Immature natural killer cell (primary cell): ENCODE data around the gene ZDHHC14. TPM values are rescaled to one million over a fixed set of nuclear protein-coding genes. Genes with fewer than 3 reads are reported as not detected.
"Not testable (repeated sequence)": the region's sequence is repeated elsewhere in the genome, so short reads cannot be mapped to it uniquely, and the experiment has no call there.

ENCODE experiments used
- DNase-seq, 3 donors: peaks; one replicate each; pipeline ENCODE4 v3.0.0; 2022; ENCODE audit warnings: mixed read lengths in 1 of 3
- H3K27ac Mint-ChIP-seq, 6 donors: one replicate each; pipeline ENCODE4 v1.8.0; 2020; ENCODE audit warnings: mixed read lengths in 6 of 6, mild to moderate bottlenecking in 5 of 6, inconsistent platforms in 4 of 6, moderate library complexity in 3 of 6
- H3K27me3 Mint-ChIP-seq, 3 donors: one replicate each; pipeline ENCODE4 v1.8.0; 2020 to 2021; ENCODE audit warnings: low read depth in 3 of 3, mild to moderate bottlenecking in 3 of 3, mixed read lengths in 3 of 3, moderate library complexity in 3 of 3, inconsistent platforms in 1 of 3
- H3K36me3 Mint-ChIP-seq, 3 donors: one replicate each; pipeline ENCODE4 v1.8.0; 2020; ENCODE audit warnings: mixed read lengths in 3 of 3, inconsistent platforms in 2 of 3, mild to moderate bottlenecking in 2 of 3
- H3K4me1 Mint-ChIP-seq, 2 donors: one replicate each; pipeline ENCODE4 v1.8.0; 2020; ENCODE audit warnings: inconsistent platforms in 2 of 2, mild to moderate bottlenecking in 2 of 2, mixed read lengths in 2 of 2, moderate library complexity in 1 of 2
- H3K4me3 Mint-ChIP-seq, 5 donors: one replicate each; pipeline ENCODE4 v1.8.0; 2020; ENCODE audit warnings: mild to moderate bottlenecking in 5 of 5, mixed read lengths in 5 of 5, inconsistent platforms in 3 of 5, moderate library complexity in 3 of 5
- H3K9me3 Mint-ChIP-seq, 6 donors: one replicate each; pipeline ENCODE4 v1.8.0; 2020; ENCODE audit warnings: mild to moderate bottlenecking in 6 of 6, mixed read lengths in 6 of 6, inconsistent platforms in 4 of 6, moderate library complexity in 3 of 6
- polyA plus RNA-seq, 3 donors: library from polyadenylated mRNA; unstranded; fragments of 300-500 nt; fragmentation: Illumina TruSeq; gene quantifications; one replicate each; pipeline ENCODE4 v1.2.3, GENCODE V29; 2021

ZDHHC14 gene
- polyA plus RNA-seq, 3 donors from 2014 or later, result 3.1 to 4.2 (median 3.4) TPM

- H3K9me3 Mint-ChIP-seq, result no peaks in the 10 kb centered on the region
- H3K27me3 Mint-ChIP-seq, result peaks cover 4 to 10% (median 10%) of the 10 kb centered on the region in 3 donors
- DNase-seq, result no peak
- H3K36me3 Mint-ChIP-seq, result no peaks in the 10 kb centered on the region
- H3K4me1 Mint-ChIP-seq, result peaks cover 0 to 2% of the 10 kb centered on the region in 2 donors
- no peak overlapping the region for H3K4me3 Mint-ChIP-seq
- H3K27ac Mint-ChIP-seq, result no peak overlapping the region
Measured at GRCh38 chr6:157368359-157369049, 12.5 kb upstream of the ZDHHC14 start.

GRCh38 chr6:157370755-157371154, 10.2 kb upstream of the ZDHHC14 start:
- Mint-ChIP-seq H3K27me3 (peaks cover 4 to 10% (median 7%) of the 10 kb centered on the region in 3 donors), H3K9me3 (no peaks in the 10 kb centered on the region), H3K27ac (no peak overlapping the region), H3K4me1 (peaks cover 0 to 2% of the 10 kb centered on the region in 2 donors), H3K4me3 (no peak overlapping the region), H3K36me3 (no peaks in the 10 kb centered on the region)
- DNase-seq, result no peak

DNA sequence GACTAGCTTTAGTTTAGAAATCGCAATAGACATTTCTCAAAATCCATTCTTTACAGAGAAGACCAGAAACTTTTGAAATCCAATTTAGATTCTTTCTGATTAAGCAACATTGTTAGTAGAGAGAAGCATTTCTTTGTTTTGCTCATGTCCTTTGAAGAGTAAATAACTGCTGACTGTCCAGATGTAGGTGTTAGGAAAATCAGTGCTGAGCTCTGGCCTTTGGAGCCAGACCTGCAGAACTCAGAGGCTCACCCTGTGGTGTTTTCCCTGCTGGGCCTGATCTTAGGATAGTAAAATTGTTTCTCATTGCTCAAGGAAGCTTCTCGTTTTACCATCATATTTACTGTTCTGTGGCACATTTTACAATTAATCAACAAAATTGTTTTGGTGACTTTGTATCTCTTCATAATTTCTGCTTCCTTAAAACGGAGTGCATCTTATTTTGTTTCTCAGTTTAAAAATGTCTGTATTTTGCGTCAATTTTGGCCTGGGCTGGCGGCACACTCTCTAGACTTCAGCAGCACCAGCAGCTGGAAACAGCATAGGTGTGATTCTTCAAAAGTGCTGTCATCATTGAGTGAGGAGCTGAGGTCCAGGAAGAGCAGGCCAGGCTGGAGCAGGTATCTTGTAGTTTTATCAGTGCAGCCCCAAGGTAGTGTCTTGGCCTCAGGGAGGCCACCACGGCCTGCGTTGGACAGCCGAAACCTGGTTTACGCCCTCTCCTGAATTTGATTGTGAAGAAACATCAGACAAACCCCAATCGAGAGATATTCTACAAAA, 8.3 kb upstream of the ZDHHC14 start:
- no peak for DNase-seq
- H3K4me3 Mint-ChIP-seq, result no peak overlapping the region
- no peaks in the 10 kb centered on the region for H3K36me3 Mint-ChIP-seq
- H3K4me1 Mint-ChIP-seq, result peaks cover 0 to 2% of the 10 kb centered on the region in 2 donors
- peaks cover 3 to 10% (median 4%) of the 10 kb centered on the region in 3 donors for H3K27me3 Mint-ChIP-seq
- H3K9me3 Mint-ChIP-seq, result no peaks in the 10 kb centered on the region
- no peak overlapping the region for H3K27ac Mint-ChIP-seq

DNA sequence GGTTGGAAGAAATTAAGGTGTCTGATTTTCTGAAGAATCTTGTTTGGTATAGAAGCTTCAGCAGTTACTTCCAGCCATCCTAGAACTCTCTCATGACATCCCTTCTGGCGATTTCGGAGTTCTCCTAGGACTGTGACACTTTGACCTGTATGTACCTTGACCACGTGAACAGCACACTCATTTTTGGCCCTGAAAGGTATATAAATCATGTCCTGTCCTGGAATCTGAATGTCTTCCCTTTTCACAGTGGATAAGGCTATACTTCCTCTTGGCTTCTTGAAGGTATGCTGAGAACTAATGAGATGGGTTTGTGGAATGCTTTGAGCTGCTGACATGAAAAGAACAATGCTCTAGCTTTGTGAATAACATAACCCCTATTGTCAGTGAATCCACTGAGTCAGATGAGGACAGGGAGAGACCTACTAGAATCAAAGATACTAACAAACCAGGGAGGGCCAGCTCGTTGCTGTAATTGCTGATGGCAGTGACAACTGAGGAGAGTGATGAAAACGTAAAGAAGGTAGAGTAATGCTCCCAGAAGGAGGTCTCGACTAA, 6.0 kb upstream of the ZDHHC14 start:
- no peak overlapping the region for H3K4me3 Mint-ChIP-seq
- no peaks in the 10 kb centered on the region for H3K9me3 Mint-ChIP-seq
- H3K27me3 Mint-ChIP-seq, result peaks cover 0 to 8% (median 2%) of the 10 kb centered on the region in 3 donors
- no peaks in the 10 kb centered on the region for H3K36me3 Mint-ChIP-seq
- no peak for DNase-seq
- peak overlapping the region in 1 of 6 donors; percentile 12 for H3K27ac Mint-ChIP-seq
- H3K4me1 Mint-ChIP-seq, result peaks cover 9 to 10% of the 10 kb centered on the region in 2 donors

GRCh38 chr6:157376241-157376640, 4.7 kb upstream of the ZDHHC14 start:
- Mint-ChIP-seq H3K4me1 (peaks cover 10 to 11% of the 10 kb centered on the region in 2 donors), H3K9me3 (no peaks in the 10 kb centered on the region), H3K27ac (no peak overlapping the region), H3K36me3 (no peaks in the 10 kb centered on the region), H3K27me3 (peaks cover 0 to 8% (median 1%) of the 10 kb centered on the region in 3 donors), H3K4me3 (no peak overlapping the region)
- no peak for DNase-seq

- DNase-seq, result no peak
- no peaks in the 10 kb centered on the region for H3K36me3 Mint-ChIP-seq
- H3K4me3 Mint-ChIP-seq, result no peak overlapping the region
- peaks cover 0 to 8% (median 1%) of the 10 kb centered on the region in 3 donors for H3K27me3 Mint-ChIP-seq
- H3K9me3 Mint-ChIP-seq, result no peaks in the 10 kb centered on the region
- peaks cover 10 to 11% of the 10 kb centered on the region in 2 donors for H3K4me1 Mint-ChIP-seq
- no peak overlapping the region for H3K27ac Mint-ChIP-seq
Measured at GRCh38 chr6:157376706-157377230, 4.2 kb upstream of the ZDHHC14 start.

DNA sequence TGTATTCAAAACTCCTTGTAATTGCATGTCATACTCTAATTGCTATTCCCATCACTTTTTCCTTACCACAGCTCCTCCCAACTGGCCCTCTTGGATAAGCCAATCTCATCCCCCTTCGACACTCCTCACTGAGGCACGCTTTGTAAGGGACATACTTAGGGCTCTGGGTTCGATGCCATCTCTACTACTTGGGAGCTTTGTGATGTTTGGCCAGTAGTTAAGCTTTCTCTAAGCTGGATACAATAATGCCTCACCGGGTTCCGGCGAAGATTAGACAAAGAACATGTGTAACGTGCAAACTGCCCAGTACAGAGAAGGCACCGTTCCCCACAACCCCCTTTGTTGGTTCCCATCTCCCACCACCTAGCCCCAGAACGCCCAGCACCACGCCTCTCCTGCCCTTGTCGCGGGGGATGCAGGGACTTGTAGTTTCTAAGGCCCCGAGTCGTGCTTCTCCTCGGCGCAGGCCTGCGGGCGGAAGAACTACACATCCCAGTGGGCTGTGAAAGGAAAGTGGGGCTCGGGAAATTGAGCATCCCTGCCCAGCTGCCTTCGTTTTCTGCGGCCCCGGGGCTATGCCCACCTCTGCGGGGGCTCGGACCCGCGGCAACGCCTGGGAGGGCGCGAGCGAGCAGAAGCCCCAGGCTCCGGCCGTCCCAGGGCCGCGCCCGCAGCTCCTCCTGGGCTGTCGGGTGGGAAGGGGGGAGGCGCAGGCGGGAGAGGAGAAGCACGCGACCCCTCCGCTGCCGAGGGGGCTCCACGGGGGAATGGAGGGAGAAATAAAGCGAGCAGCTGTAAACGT, 1.1 kb upstream of the ZDHHC14 start:
- H3K27me3 Mint-ChIP-seq, result peaks cover 0 to 9% (median 1%) of the 10 kb centered on the region in 3 donors
- H3K4me1 Mint-ChIP-seq, result peaks cover 30 to 36% of the 10 kb centered on the region in 2 donors
- H3K27ac Mint-ChIP-seq, result peak overlapping the region; percentile 37 to 84 (median 68)
- no peaks in the 10 kb centered on the region for H3K9me3 Mint-ChIP-seq
- H3K4me3 Mint-ChIP-seq, result peak overlapping the region; percentile 82 to 90 (median 85)
- peak; percentile 81 to 84 (median 83) for DNase-seq
- no peaks in the 10 kb centered on the region for H3K36me3 Mint-ChIP-seq

- Mint-ChIP-seq H3K4me1 (peaks cover 30 to 39% of the 10 kb centered on the region in 2 donors), H3K27ac (peak overlapping the region in 2 of 6 donors; percentile 61 to 67), H3K4me3 (peak overlapping the region; percentile 82 to 90 (median 85)), H3K36me3 (no peaks in the 10 kb centered on the region), H3K9me3 (no peaks in the 10 kb centered on the region), H3K27me3 (peaks cover 0 to 9% (median 1%) of the 10 kb centered on the region in 3 donors)
- no peak for DNase-seq
Measured at GRCh38 chr6:157380458-157380778, 572 bp upstream of the ZDHHC14 start.

- peaks cover 30 to 42% of the 10 kb centered on the region in 2 donors for H3K4me1 Mint-ChIP-seq
- peaks cover 0 to 9% (median 1%) of the 10 kb centered on the region in 3 donors for H3K27me3 Mint-ChIP-seq
- H3K27ac Mint-ChIP-seq, result peak overlapping the region; percentile 78 to 90 (median 86)
Measured at GRCh38 chr6:157381631-157382621, 936 bp downstream of the ZDHHC14 start.

GRCh38 chr6:157382821-157383220, 1.8 kb downstream of the ZDHHC14 start:
- Mint-ChIP-seq H3K4me3 (peak overlapping the region; percentile 86 to 93 (median 89)), H3K27me3 (peaks cover 0 to 9% (median 1%) of the 10 kb centered on the region in 3 donors), H3K27ac (peak overlapping the region; percentile 46 to 90 (median 84)), H3K9me3 (no peaks in the 10 kb centered on the region), H3K4me1 (peaks cover 30 to 42% of the 10 kb centered on the region in 2 donors), H3K36me3 (no peaks in the 10 kb centered on the region)
- DNase-seq, result no peak

More at GRCh38 chr6:157381631-157382621, 936 bp downstream of the ZDHHC14 start:
- peak; percentile 58 to 60 (median 60) for DNase-seq
- Mint-ChIP-seq H3K9me3 (no peaks in the 10 kb centered on the region), H3K36me3 (no peaks in the 10 kb centered on the region), H3K4me3 (peak overlapping the region; percentile 86 to 93 (median 89))

DNA sequence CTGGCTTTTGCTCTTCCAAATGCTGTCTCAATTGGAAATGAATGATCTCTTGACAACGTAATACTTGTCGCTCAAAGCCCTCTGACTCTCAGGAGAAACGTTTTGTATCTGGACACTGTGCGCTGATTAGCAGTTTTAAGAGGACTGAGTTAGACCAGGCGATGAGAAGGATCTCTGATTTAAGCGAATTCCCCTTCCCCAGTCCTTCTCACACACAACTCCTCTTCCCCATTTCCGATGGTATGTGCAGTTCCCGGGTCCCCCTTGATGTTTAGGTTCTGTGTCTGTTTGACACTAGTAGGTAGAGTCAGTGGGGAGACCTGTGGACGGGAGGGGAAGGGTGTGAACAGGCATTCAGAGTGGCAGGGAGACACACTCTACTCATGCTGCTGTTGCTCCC, 2.5 kb downstream of the ZDHHC14 start:
- peaks cover 0 to 9% (median 1%) of the 10 kb centered on the region in 3 donors for H3K27me3 Mint-ChIP-seq
- DNase-seq, result no peak
- peak overlapping the region in 2 of 6 donors; percentile 19 to 78 for H3K27ac Mint-ChIP-seq
- H3K4me3 Mint-ChIP-seq, result peak overlapping the region; percentile 55 to 93 (median 88)
- peaks cover 27 to 42% of the 10 kb centered on the region in 2 donors for H3K4me1 Mint-ChIP-seq
- H3K36me3 Mint-ChIP-seq, result no peaks in the 10 kb centered on the region
- no peaks in the 10 kb centered on the region for H3K9me3 Mint-ChIP-seq

GRCh38 chr6:157384962-157385361, 4.0 kb downstream of the ZDHHC14 start:
- peaks cover 20 to 34% of the 10 kb centered on the region in 2 donors for H3K4me1 Mint-ChIP-seq
- not testable (repeated sequence) for H3K36me3 Mint-ChIP-seq, H3K27ac Mint-ChIP-seq, H3K9me3 Mint-ChIP-seq, DNase-seq, H3K4me3 Mint-ChIP-seq, H3K27me3 Mint-ChIP-seq
